Ishikawa (cell line): ENCODE results near the gene RUBCNL.
A peak's percentile ranks its signal among the peaks of the same experiment; 100 is the strongest.

Source experiments
- CEBPB ChIP-seq: IDR thresholded peaks from 2 replicates; pipeline ENCODE4 v1.6.1; 2012
- CREB1 ChIP-seq: IDR thresholded peaks from 2 replicates; pipeline ENCODE4 v1.6.1; 2012; ENCODE audit warnings: low read depth
- EGR1 ChIP-seq: IDR thresholded peaks from 2 replicates; pipeline ENCODE4 v1.6.1; 2012
- EP300 ChIP-seq: IDR thresholded peaks from 2 replicates; pipeline ENCODE4 v1.6.1; 2012; ENCODE audit warnings: borderline replicate concordance
- RAD21 ChIP-seq: IDR thresholded peaks from 2 replicates; pipeline ENCODE4 v1.6.1; 2012; ENCODE audit warnings: low read depth
- TAF1 ChIP-seq: IDR thresholded peaks from 2 replicates; pipeline ENCODE4 v1.6.1; 2012; ENCODE audit warnings: low read depth, mild to moderate bottlenecking
- TEAD4 ChIP-seq: IDR thresholded peaks from 2 replicates; pipeline ENCODE4 v1.6.1; 2012
- YY1 ChIP-seq: IDR thresholded peaks from 2 replicates; pipeline ENCODE4 v1.6.1; 2012; ENCODE audit warnings: low read depth
- TF ChIP-seq, protein P1 (sequence below): IDR thresholded peaks from 2 replicates; pipeline ENCODE4 v1.6.1; 2012; ENCODE audit warnings: low read depth, mild to moderate bottlenecking
- TF ChIP-seq, protein P2 (sequence below): IDR thresholded peaks from 2 replicates; pipeline ENCODE4 v1.6.1; 2012
- TF ChIP-seq, protein P3 (sequence below): IDR thresholded peaks from 2 replicates; pipeline ENCODE4 v1.6.1; 2012

DNA sequence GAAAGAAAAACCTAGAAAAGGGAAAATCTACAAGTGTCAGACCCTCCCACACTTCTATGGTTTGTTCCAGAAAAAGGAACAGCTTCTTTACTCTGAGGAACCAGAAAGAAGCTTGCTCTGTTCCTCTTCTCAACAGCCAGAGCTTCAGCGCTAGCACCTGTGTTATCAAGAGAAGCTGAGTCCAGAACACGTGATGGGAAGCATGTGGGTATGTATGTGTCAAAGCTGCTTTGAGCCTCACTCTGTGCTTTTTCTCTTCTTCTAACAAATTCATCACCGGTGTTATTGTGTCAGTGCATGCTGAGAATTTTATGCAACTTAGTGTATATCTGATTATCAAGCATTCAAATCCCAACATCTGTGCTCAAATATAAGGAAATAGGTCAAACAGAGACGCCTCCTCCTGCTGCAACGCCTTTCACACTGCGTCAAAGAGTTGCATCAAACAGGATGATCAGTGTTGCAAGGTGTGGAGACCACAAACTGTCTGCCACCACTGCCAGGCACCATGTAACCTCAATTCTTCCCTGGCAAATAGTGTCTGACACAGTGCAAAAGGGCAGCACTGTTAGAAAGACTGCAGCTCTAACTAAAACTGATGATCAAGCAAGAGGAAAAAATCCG is 91.4 kb downstream of the RUBCNL start:
- TF ChIP-seq EGR1 (no peak), CREB1 (no peak), EP300 (no peak), YY1 (no peak), CEBPB (no peak), TAF1 (no peak), TEAD4 (no peak), RAD21 (no peak)
- TF ChIP-seq, protein P1, sequence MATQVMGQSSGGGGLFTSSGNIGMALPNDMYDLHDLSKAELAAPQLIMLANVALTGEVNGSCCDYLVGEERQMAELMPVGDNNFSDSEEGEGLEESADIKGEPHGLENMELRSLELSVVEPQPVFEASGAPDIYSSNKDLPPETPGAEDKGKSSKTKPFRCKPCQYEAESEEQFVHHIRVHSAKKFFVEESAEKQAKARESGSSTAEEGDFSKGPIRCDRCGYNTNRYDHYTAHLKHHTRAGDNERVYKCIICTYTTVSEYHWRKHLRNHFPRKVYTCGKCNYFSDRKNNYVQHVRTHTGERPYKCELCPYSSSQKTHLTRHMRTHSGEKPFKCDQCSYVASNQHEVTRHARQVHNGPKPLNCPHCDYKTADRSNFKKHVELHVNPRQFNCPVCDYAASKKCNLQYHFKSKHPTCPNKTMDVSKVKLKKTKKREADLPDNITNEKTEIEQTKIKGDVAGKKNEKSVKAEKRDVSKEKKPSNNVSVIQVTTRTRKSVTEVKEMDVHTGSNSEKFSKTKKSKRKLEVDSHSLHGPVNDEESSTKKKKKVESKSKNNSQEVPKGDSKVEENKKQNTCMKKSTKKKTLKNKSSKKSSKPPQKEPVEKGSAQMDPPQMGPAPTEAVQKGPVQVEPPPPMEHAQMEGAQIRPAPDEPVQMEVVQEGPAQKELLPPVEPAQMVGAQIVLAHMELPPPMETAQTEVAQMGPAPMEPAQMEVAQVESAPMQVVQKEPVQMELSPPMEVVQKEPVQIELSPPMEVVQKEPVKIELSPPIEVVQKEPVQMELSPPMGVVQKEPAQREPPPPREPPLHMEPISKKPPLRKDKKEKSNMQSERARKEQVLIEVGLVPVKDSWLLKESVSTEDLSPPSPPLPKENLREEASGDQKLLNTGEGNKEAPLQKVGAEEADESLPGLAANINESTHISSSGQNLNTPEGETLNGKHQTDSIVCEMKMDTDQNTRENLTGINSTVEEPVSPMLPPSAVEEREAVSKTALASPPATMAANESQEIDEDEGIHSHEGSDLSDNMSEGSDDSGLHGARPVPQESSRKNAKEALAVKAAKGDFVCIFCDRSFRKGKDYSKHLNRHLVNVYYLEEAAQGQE, result no peak
- TF ChIP-seq, protein P2, sequence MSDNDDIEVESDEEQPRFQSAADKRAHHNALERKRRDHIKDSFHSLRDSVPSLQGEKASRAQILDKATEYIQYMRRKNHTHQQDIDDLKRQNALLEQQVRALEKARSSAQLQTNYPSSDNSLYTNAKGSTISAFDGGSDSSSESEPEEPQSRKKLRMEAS, result 0 out of 2 replicates have a peak, but pooled peaks have one; percentile 33
- TF ChIP-seq, protein P3, sequence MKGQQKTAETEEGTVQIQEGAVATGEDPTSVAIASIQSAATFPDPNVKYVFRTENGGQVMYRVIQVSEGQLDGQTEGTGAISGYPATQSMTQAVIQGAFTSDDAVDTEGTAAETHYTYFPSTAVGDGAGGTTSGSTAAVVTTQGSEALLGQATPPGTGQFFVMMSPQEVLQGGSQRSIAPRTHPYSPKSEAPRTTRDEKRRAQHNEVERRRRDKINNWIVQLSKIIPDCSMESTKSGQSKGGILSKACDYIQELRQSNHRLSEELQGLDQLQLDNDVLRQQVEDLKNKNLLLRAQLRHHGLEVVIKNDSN, result 0 out of 2 replicates have a peak, but pooled peaks have one; percentile 38
